ENCODE results near the gene FHIT.

The FHIT gene

GRCh38 chr3:60250810-60251209 lies 1000.4 kb downstream of the FHIT start:
- DNase-seq: no peak

GRCh38 chr3:60250206-60250605 lies 1001.0 kb downstream of the FHIT start:
- DNase-seq: no peak

- no peak for DNase-seq
Observed at GRCh38 chr3:60246361-60246760, 1004.9 kb downstream of the FHIT start.

- DNase-seq: no peak
Observed at GRCh38 chr3:60243456-60243855, 1007.8 kb downstream of the FHIT start.

- DNase-seq: no peak
Observed at GRCh38 chr3:60240492-60240891, 1010.8 kb downstream of the FHIT start.

GRCh38 chr3:60238550-60238949 lies 1012.7 kb downstream of the FHIT start:
- DNase-seq: no peak

- no peak for DNase-seq
Observed at GRCh38 chr3:60229502-60229901, 1021.8 kb downstream of the FHIT start.

GRCh38 chr3:60228823-60229222 lies 1022.4 kb downstream of the FHIT start:
- no peak for DNase-seq

GRCh38 chr3:60226912-60227311 lies 1024.3 kb downstream of the FHIT start:
- DNase-seq: no peak

- no peak for DNase-seq
Observed at GRCh38 chr3:60225848-60226247, 1025.4 kb downstream of the FHIT start.

GRCh38 chr3:60220768-60221167 lies 1030.5 kb downstream of the FHIT start:
- no peak for DNase-seq

GRCh38 chr3:60219501-60219900 lies 1031.8 kb downstream of the FHIT start:
- DNase-seq: no peak

- DNase-seq: no peak
Observed at GRCh38 chr3:60217156-60217911, 1033.9 kb downstream of the FHIT start.

- DNase-seq: no peak
Observed at GRCh38 chr3:60216462-60217075, 1034.7 kb downstream of the FHIT start.

GRCh38 chr3:60215946-60216345 lies 1035.3 kb downstream of the FHIT start:
- no peak for DNase-seq

GRCh38 chr3:60207905-60208304 lies 1043.3 kb downstream of the FHIT start:
- no peak for DNase-seq

GRCh38 chr3:60206206-60206605 lies 1045.0 kb downstream of the FHIT start:
- no peak for DNase-seq

- DNase-seq: no peak
Observed at GRCh38 chr3:60202052-60202726, 1049.1 kb downstream of the FHIT start.

GRCh38 chr3:60199306-60199705 lies 1051.9 kb downstream of the FHIT start:
- DNase-seq: no peak

GRCh38 chr3:60198179-60198720 lies 1053.0 kb downstream of the FHIT start:
- DNase-seq: no peak

GRCh38 chr3:60192297-60193114 lies 1058.7 kb downstream of the FHIT start:
- no peak for DNase-seq

GRCh38 chr3:60190073-60190472 lies 1061.2 kb downstream of the FHIT start:
- DNase-seq: no peak

- DNase-seq: no peak
Observed at GRCh38 chr3:60189304-60189703, 1061.9 kb downstream of the FHIT start.

Measured in effector CD8-positive, alpha-beta T cell (primary cell).